Hematopoietic multipotent progenitor cell treated with erythropoietin and hydrocortisone succinate and interleukin-3 and kit ligand, for 17 days (in vitro differentiated cells): ENCODE measurements around the gene SLC6A3.
"Not testable (repeated sequence)": the region's sequence is repeated elsewhere in the genome, so short reads cannot be mapped to it uniquely, and the experiment has no call there.

ENCODE experiments used
- DNase-seq: peaks from one replicate; pipeline ENCODE4 v3.0.0-alpha.2; 2015; ENCODE audit warnings: low spot score

SLC6A3 gene

DNA sequence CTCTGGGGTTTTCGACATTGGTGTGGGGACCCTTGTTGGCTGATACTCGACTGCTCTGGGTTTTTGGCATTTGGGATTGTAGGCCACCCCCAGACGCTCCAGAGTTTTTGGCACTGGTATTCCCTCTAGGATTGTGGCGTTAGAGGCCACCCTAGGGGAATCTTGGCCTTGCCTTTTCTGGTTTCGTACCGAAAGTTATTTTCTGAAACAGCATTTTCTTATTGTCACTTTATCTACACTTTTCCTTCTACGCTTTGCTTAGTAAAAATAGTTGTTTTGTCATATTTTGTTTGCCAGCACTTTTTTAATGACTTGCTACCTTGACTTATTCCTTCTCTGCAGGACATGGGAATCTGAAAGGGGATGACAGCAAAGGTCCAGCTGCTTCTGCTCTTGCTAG, 75.2 kb downstream of the SLC6A3 start:
- no peak for DNase-seq

DNA sequence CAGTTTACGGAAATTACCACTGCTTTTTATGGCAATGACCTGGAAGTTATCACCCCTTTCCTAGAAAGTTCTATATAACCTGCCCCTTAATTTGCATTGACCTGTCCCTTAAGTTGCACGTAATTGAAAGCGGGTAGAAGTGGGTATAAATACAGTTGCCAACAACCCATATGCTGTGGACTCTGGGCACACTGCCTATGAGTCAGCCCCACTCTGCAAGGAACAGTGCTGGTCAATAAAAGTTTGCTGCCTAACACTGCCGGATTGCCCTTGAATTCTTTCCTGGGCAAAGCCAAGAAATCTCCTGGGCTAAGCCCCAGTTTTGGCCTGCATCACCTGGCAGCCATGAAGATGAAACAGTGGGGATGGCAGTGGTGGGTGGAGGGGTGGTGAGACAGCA, 76.5 kb downstream of the SLC6A3 start:
- DNase-seq, result no peak

DNA sequence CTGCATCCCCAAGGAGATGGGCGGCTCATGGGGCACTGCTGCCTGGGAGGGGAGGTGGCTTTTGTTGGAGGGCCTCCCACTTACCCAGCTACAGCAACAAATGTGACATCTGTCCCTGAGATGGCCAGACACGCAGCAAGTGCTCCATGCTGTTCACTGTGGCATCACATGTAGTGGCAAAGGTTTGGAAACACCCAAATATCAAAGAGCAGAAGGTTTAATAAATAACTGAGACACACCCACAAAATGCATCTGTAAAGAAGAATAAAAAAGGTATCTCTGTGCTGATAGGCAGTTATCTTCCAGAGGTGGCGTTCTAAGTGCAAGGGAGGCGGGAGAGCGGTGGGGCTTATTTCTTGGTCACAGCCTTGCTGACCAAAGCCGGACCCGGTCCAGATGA, 77.0 kb downstream of the SLC6A3 start:
- DNase-seq, result no peak

DNA sequence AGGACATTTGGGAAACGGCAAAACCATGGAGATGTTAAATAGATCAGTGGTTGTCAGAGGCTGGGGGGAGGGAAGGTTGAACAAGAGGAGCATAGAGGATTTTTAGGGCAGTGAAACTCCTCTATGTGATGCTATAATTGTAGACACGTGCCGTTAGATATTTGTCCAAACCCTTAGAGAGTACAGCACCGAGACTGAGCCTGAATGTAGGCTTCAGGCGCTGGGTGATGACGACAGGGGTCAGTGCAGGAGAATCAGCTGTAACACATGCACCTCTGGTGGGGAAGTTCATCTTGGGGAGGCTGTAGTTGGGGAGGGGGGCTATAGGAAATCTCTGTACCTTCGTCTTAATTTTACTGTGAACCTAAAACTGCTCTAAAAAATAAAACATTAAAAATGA, 78.1 kb downstream of the SLC6A3 start:
- DNase-seq, result no peak

DNA sequence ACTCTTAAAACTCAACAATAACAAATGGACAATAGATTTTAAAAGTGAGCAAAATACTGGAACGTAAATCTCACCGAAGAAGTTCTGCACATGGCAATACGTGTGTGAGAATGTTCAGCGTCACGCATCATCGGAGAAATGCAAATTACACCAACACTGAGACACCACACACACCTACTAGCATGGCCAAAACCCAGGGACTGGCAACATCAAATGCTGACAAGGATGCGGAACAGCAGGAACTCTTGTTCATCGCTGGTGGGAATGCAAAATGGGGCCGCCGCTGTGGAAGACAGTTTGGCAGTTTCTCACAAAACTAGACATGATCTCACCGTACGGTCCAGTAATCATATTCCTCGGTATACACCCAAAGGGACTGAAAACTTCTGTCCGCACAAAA, 78.7 kb downstream of the SLC6A3 start:
- no peak for DNase-seq

DNA sequence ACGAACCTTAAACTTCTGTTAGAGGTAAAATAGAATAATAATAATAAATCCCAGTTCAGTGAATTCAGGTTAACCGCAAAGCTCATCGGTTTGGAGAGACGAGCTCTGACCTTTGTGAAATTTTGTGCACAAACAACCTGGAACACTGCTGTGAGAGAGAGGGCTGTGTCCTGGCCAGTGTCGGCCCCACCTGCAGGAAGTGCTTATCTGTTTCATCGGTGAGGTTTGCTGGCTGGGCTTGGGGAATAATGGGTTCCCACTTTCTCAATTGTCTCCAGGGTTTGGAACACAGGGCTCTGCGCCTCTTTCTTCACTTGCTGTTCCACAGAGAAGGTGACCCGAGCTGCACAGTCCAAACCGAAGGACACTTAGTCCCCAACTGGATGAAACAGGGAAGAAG, 81.0 kb downstream of the SLC6A3 start:
- no peak for DNase-seq

DNA sequence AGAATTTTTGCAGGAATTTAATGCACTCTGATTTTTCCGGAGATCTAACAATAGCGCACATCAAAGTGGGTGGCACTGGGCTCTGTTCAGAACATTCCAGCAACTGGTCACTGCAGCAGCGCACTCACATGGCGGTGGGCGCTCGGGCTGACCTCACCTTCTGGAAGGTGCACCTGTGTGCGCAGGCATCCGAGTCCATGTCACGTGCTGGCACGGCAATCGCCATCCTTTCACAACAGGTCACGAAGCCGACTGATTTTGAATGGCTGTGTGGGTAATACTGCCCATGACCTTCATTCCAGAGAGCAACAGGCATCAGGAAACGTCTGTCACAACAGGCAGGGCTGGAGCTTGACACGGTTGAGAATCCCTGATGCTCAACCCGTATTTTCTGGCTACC, 81.7 kb downstream of the SLC6A3 start:
- DNase-seq, result no peak

DNA sequence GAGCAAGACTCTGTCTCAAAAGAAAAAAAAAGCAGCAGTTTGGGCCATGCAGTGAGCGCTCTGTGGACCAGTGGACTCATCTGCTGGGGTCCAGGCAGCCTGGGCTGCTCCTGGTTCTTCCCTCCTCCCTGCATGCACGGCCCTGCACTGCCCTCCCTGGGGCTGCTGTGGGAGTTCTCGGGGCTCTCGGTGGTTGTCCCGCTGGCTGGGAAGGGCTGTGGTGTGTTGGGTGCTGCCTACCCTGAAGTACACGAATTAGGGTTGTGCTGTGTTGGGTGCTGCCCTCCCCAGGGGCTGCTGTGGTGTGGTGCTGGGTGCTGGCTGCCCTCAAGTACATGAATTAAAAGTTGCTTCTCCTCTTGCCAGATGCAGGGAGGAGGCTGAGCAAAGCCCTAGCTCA, 82.1 kb downstream of the SLC6A3 start:
- no peak for DNase-seq

DNA sequence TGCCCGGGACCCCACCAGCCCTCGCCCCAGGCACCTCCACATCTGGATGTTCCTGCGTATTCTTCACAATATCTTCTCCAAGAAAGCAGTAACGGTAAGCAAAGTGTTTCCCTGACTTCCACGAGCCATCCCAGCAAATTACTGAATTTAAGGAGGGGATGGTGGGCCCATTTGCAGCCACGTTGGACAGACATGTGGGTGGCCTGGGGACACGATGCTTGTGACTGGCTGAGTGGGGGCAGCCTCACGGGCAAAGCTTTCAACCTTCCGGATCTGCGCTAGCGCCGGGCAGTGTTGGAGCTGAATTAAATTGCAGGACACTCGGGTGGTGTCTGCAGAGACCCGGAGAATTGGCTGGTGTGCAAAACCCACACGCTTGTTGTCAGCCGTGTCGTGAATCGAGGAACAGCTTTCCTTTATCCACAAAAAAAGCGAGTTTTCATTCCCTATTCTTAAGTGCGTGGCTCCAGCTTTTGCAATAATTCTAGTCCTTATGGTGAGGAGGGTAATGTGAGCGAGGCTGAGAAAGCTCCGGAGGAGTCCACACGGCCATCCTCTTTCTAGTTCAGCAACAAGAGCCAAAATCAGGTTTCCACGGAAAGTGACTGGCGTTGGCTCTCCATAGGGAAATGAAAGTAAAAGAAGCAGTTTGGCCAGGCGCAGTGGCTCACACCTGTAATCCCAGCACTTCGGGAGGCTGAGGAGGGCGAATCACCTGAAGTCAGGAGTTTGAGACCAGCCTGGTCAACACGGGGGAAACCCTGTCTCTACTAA, 82.8 kb downstream of the SLC6A3 start:
- no peak for DNase-seq

DNA sequence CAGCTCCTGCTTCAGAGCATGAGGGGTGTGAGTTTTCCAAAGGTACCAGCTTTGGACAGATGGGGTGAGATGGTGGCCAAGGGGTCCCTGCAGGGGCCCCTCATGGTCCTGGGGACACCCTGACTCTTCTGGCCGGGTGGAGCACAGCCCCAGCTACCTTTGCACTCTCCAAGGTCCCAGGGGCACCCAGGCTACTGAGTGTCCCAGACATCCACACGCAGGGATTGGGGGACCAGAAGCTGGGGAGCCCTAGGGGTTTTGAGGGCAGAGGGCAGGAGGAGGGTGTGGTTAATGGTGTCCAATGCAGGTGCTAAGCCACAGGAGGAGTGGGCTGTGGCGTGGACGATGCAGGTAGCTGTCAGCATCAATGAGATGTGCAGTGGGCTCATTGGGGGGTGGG, 84.4 kb downstream of the SLC6A3 start:
- no peak for DNase-seq

DNA sequence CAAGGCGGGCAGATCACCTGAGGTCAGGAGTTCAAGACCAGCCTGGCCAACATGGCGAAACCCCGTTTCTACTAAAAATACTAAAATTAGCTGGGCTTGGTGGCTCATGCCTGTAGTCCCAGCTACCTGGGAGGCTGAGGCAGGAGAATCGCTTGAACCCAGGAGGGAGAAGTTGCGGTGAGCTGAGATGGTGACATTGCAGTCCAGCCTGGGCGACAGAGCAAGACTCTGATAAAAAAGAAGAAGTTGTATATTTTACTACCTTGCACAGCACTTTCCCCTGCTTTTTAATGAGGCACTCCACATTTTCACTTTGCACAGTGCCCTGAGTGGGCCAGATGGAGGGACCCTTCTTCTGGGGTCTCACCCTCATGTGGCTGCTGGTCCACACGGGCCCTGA, 84.9 kb downstream of the SLC6A3 start:
- DNase-seq, result not testable (repeated sequence)

DNA sequence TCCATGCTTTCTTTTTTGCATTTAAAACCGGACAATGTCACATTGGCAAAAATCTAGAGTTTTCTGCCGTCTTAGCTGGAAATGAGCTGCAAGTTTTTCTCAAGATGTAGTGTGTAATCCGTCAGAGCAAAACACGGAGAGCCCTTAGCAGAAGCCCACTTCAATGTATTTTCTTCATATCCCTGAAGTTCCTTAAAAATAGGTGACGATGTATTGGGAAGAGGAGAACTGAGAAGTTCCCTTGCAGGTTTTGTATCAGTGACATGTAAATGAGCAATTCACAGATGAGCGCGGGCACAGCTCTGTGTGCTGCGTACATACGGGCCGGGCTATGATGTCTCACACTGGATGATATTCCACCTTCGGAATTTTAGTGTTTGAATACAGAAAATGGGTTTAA, 85.5 kb downstream of the SLC6A3 start:
- no peak for DNase-seq

DNA sequence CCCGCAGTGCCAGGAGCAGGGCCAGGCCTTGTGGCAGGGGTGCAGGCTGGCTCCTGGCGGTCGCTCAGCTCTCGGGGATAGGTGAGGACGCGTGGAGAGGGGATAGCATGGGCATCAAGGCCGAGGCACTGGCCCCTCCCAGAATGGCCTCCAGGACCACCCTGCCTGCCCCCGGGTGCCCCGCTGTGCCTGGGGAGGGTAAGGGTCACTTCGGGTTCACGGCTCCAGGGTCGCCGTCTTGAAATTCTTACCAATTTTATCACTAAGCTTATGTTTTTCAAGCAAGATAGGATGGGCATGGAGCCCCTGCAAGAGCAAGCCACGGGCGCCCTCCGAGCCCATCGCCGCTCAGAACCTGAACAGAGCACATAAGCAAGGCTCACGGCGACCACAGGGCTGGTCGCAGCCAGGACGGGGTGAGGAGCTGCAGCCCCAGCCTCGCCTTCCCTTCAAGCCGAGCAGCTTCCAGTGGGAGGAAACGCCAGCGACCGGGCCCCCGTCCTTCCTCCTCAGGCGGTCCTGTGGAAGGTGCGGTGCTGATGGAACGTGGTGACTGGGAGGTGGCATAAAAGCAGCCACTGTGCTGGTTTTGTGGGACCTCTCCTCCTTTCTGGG, 86.1 kb downstream of the SLC6A3 start:
- DNase-seq, result no peak

DNA sequence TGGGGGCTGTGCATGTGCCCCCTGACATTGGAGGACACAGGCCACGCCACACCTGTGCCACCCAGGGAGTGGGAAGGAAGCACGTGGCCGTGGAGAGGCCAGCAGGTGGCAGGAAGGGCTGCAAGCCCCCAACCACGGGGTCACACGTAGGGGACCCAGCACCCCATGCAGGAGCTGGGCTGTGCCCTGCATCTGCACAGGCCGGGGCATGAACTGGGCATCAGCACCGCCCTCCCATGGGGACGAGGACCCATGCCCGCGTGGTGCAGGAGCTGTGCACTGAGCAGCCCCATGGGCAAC, 86.6 kb downstream of the SLC6A3 start:
- no peak for DNase-seq

DNA sequence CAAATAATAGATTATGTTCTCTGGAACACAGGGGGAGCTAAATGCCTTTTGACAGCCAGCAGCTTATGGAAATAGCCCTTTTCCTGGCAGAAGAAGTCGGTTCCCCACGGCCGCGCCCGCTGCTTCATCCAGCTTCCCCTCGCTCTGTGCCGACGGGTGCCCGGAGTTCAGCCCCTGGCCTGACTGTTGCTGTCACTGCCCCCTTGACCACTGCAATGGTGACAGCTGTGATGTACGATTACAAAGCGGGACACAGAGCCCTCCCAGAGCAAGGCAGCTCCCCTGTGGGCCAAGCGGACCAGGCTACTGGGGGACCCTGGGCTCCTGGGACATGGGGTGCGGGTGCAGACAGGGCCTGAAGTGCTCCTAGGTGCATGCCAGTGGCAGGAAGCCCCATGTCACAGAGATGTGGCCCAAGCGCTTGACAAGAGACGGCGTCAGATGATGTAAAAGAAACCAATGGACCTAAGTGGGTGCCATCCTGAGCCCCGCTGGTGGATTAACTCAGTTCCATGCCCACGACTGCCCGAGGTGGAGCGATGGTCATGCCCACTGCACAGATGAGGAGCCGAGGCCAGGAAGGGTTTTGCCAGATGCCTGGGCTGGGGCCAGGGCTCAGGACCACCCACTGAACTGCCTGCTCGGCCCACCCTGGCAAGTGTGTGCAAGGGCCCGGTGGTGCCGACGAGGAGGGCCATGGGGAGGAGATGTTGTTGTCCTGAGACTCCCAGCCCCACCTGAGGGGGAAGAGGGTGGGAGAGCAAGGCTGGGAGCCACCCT, 87.1 kb downstream of the SLC6A3 start:
- DNase-seq, result no peak

DNA sequence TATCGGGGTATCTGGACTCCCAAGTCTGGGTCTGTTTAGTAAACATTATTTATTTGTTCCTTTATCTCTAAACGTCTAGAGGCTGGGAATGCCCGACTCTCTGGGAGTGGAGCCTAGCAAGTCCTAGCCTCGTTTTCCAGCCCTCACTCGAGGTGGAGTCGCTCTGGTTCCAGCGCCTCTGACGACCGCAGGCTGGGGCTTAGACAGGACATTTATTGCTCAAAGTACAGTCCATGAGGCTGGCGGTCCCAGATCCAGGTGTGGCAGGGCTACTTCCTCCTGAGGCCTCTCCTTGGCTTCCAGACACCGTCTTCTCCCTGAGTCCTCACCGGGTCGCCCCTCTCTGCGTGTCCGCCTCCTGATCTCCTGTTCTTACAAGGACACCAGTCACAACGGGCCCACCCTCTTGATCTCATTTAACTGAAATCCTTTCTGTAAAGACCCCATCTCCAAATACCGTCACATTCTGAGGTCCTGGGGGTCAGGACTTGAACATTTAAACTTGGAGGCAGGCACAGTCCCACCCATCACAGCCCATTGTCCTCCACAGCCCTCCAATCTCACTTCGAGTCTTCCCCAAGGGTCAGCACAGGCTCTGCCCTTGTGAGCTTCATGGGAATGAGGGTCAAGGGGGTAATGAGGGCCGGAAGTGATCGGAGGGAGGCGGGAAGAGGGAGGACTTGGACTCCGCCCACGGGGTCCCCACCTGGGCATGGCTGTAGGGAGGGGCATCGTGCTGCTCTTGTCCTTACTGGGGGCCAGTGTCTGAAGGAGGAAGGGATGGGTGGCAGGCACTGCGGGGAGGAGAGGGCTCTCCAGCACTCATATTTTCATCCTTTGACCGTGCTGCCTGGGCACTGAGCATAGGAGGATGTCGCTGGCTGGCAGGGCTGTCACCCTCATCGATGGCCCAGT, 88.1 kb downstream of the SLC6A3 start:
- no peak for DNase-seq

DNA sequence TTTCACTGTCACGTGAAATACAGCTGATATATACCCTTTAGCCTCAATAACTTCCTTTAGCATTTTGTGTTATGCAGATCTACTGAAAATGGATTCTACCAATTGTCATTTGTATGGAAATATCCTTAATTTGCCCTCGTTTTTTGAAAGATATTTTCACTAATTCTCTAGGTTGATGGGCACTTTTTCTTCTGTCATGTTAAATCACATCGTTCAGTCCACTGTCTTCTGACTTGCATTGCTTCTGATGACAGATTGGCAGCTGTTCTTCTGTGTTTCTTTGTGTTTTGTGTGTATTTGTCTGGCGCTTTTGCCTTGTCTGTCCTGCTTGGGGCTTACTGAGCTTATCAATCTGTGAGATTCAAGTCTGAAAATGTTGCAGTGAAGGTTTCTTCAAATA, 90.7 kb downstream of the SLC6A3 start:
- DNase-seq, result no peak

DNA sequence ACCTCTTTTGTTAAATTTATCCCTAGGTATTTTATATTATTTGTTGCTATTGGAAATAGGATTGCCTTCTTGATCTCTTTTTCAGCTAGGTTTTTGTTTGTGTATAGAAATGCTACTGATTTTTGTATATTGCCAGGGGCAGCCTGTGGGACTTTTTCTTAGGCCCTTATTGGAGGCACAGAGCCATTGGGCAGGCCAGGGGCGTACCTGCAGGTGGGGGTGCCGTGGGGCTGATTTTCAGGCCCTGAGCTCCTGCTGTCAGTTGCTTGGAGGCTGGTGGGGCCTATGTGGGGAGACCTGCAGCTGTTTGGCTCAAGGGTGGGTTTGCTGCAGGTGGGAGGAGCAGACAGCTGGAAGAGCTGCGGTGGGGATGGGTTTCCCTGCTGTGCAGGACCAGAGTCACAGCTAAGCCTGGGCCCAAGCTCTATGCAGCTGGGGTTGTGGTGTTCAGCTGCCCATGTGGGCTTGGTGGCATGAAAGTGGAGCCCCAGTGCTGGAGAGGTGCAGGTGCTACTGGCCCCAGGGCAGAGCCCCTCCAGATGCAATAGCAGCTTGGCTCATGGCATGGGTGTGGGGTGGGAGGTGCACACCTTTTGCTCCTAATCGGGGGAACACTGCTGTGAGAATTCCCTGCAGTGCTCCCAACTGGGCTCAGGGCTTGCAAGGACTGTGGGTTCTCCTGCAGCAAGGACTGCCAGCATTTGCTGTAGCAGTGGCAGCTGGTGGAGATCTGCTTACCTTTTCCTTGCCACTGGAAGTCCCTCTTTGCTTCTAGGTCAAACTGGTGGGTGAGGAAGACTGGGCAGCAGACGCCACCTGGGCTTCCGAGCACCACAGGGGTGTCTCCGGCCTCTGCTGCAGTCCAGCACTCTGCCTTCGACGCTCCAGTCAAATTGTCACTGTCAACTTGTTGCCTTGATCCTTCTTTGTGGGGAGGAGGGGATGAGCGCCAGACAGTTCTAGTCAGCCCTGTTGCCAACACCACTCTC, 92.7 kb downstream of the SLC6A3 start:
- no peak for DNase-seq

DNA sequence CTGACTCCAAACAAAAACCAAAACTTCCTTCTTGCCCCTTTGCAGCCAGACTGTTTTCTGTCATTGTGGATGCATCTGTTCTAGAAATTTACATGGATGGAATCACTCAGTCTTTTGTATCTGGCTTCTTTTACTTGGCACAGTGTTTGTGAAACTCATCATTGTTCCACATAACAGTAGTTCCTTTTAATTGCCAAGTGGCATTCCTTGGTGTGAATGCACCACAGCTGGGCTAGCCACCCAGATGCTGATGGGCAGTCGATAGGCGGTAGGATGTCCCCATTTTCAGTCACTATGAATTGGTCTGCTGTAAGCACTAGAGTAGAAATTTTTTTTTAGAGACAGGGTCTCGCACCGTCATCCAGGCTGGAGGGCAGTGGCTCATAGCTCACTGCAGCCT, 94.1 kb downstream of the SLC6A3 start:
- no peak for DNase-seq

DNA sequence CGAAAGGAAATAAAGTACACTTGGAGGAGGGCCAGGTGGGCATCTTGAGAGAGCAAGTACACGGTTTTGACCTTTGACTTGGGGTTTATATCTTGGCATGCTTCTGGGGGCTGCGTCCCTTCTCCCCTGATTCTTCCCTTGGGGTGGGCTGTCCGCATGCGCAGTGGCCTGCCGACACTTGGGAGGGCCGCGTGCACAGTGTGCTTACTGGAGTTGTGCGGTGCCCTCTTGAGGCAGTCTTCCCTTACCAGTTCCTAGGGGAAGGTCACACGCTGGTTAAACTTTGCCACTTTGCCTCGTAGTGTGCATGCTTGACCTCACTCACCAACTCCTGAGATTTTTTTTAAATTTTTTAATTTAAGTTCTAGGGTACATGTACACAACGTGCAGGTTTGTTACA, 96.0 kb downstream of the SLC6A3 start:
- no peak for DNase-seq

DNA sequence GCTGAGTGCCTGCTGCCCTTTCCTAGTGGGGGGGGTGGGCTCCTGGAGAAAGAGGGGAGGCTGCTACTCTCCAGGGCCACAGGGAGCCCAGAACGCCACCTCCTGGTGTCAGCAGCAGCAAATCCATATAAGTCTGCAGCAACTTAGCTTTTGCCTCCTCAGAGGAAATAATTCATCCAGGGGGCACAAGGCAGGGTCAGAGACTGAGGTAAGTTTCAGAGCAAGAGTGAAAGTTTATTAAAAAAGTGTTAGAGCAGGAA, 96.3 kb downstream of the SLC6A3 start:
- DNase-seq, result no peak

DNA sequence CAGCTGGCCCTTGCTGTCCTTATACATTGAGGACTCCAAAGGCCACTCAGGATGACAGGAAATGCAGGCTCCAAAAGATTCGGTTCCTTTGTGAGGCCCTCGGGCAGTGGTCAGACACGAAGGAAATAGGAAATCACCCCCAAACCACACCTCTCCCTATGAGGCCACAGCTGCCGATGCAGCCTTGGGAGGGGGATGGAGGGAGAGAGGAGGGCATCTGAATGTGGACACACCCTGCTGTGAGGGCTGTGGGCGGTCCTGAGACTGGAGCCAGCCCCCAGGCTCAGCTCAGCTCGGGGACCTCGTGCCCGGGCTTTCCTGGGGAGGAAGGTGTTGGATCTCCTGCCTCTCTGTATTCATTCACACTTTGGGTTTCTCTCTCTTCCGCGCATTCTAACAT, 97.7 kb downstream of the SLC6A3 start:
- DNase-seq, result no peak
